ENCODE results near the gene GXYLT2. TPM values are rescaled to one million over a fixed set of nuclear protein-coding genes. Genes with fewer than 3 reads are reported as not detected.

The GXYLT2 gene
- total RNA-seq, 3 donors from 2014 or later: 5.3 to 12.5 (median 6.1) TPM

- peaks cover 4% of the 10 kb centered on the region for H3K4me1 ChIP-seq (ENCODE audit: low read depth)
- DNase-seq (no peak), ATAC-seq (no peak)
- intact Hi-C loops (cut with DNase I, micrococcal nuclease): no loop called here
- H3K9me3 ChIP-seq: no peaks in the 10 kb centered on the region
- H3K4me3 ChIP-seq: no peak overlapping the region
- TF ChIP-seq CTCF (IDR thresholded peaks at IDR 0.05): no peak
- H3K36me3 ChIP-seq (ENCODE audit: low read depth): no peaks in the 10 kb centered on the region
Measured at GRCh38 chr3:72904163-72904562, 16.3 kb downstream of the GXYLT2 start.

DNA sequence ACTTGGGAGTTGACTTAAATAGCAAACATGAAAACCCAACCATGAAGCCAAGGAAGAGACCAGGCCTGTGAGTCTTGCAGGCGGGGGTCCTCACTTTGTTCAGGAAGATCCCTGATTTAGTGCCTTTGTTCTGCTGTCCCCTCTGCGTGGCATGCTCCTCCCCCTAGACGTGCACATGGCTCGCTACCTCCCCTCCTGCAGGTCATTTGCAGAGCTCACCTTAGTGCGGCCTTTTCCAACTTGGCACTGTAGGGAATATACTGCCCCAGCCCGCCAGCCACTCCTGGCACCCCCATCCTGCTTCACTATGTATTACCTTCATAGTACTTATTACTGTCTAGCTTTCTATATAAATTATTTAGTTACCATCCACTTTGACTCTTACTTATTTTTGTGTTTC lies 18.3 kb downstream of the GXYLT2 start:
- H3K36me3 ChIP-seq (ENCODE audit: low read depth): no peaks in the 10 kb centered on the region
- TF ChIP-seq CTCF (IDR thresholded peaks at IDR 0.05): no peak

DNA sequence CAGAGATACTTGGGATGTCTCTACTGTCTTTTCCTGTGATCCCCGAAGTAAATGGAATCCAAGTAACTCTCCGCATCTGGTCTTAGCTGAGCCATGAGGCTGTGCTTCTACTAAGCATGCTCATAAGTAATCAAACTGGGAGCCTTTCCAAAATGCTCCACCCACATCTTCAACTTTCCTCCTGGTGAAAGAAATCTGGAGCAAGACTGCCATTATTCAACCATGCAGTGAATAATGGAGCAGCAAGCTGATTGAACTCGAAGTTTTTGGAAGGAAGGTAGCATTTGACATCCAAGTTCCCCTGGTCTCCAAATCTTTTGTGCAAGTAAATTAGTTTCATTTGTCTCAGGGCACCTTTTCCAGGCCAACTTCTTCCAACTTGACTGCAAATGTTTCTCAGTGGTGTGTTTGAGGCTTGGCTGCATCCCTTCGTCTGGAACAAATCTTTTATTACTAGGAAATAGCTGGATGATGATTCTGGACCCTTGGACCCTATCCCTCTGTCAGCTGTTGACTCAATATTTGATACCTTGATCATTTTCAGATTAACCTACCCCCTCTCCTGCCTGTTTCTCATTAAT lies 19.4 kb downstream of the GXYLT2 start:
- Histone ChIP-seq H3K36me3 (ENCODE audit: low read depth) (no peaks in the 10 kb centered on the region), H3K9me3 (no peaks in the 10 kb centered on the region), H3K4me3 (no peak overlapping the region), H3K4me1 (ENCODE audit: low read depth) (no peaks in the 10 kb centered on the region)
- peak in 1 of 3 donors; percentile 43 for DNase-seq
- no peak for TF ChIP-seq CTCF (IDR thresholded peaks at IDR 0.05)
- peak; percentile 42 for ATAC-seq
- intact Hi-C loops (cut with DNase I, micrococcal nuclease): no loop called here

More for the DNA sequence above, 18.3 kb downstream of the GXYLT2 start:
- intact Hi-C loops (cut with DNase I, micrococcal nuclease): no loop called here
- Histone ChIP-seq H3K4me1 (ENCODE audit: low read depth) (no peaks in the 10 kb centered on the region), H3K4me3 (no peak overlapping the region), H3K9me3 (no peaks in the 10 kb centered on the region)
- DNase-seq (no peak), ATAC-seq (no peak)

DNA sequence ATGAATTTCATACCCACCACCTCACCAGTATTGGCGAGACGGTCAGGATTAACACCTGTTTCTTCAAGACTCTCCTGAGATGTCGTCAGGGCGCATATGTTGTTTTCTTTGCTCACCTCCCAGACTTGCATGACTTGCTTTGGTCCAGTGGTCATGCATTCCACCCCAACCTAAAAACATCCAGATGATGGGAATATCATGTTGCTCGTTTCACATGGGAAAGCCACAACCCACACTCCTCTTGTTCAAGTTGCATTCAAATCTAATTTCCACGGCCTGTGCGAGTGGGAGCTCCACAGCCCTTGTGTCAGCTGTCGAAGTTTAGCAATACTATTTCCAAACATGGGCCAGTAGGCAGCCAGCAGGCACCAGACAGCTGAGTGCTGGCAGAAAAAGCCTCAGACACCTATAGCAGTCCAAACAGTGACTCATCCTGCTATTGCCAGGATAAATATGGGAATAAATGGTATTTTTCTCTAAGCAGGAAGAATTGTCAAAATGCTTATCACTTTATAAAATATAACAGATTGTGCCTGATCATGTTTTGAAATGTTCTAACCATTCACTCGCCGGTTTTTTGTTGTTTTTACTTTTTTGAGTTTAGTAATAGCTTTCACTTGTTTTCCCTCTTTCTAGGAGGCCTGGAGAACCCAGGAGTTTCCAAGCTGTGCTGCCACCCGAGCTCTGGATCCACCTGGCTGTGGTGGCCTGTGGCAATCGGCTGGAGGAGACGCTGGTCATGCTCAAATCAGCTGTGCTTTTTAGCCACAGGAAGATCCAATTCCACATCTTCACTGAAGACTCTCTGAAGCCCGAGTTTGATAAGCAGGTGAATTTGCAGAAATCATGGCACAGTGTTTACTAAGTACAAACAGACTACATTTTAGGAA lies 20.1 kb downstream of the GXYLT2 start:
- no peaks in the 10 kb centered on the region for H3K9me3 ChIP-seq
- H3K4me1 ChIP-seq (ENCODE audit: low read depth): no peaks in the 10 kb centered on the region
- intact Hi-C loops (cut with DNase I, micrococcal nuclease): no loop called here
- no peaks in the 10 kb centered on the region for H3K36me3 ChIP-seq (ENCODE audit: low read depth)
- peak; percentile 63 for ATAC-seq
- TF ChIP-seq CTCF (IDR thresholded peaks at IDR 0.05): no peak
- DNase-seq: no peak
- no peak overlapping the region for H3K4me3 ChIP-seq

- intact Hi-C loops (cut with DNase I, micrococcal nuclease): no loop called here
- H3K4me1 ChIP-seq (ENCODE audit: low read depth): no peaks in the 10 kb centered on the region
- ATAC-seq: no peak
- no peak overlapping the region for H3K4me3 ChIP-seq
- no peak for TF ChIP-seq CTCF (IDR thresholded peaks at IDR 0.05)
- no peaks in the 10 kb centered on the region for H3K36me3 ChIP-seq (ENCODE audit: low read depth)
- DNase-seq: no peak
- no peaks in the 10 kb centered on the region for H3K9me3 ChIP-seq
Measured at GRCh38 chr3:72909591-72909990, 21.7 kb downstream of the GXYLT2 start.
